NCI-H2081 treated with DMSO at 0.1 percent for 48 hours (cell line): ENCODE measurements around the gene COMMD1.

Experiments used
- DNase-seq: peaks from one replicate; lab custom pipeline; 2025; lab: John Stamatoyannopoulos, UW

Gene COMMD1

GRCh38 chr2:62180975-62181374 is 275.5 kb downstream of the COMMD1 start:
- DNase-seq = no peak

DNA sequence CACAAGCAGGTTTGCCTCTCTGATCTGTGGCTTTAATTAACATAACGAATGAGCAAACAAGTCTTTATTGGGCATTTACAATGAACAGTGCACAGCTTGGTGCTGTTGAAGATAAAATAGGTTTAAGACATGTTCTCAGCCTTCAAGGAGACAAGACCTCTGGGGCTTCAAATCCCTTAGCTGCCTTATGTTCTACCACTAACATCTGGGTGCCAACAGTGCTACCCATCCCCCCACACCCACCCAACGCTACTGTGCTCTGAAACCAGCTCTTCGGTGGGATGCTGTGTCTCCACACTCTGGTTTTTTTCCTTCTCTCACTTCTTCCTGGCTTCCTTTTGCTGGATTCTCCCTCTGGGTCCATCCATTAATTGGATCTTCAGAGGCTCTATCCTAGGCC is 276.4 kb downstream of the COMMD1 start:
- no peak for DNase-seq

DNA sequence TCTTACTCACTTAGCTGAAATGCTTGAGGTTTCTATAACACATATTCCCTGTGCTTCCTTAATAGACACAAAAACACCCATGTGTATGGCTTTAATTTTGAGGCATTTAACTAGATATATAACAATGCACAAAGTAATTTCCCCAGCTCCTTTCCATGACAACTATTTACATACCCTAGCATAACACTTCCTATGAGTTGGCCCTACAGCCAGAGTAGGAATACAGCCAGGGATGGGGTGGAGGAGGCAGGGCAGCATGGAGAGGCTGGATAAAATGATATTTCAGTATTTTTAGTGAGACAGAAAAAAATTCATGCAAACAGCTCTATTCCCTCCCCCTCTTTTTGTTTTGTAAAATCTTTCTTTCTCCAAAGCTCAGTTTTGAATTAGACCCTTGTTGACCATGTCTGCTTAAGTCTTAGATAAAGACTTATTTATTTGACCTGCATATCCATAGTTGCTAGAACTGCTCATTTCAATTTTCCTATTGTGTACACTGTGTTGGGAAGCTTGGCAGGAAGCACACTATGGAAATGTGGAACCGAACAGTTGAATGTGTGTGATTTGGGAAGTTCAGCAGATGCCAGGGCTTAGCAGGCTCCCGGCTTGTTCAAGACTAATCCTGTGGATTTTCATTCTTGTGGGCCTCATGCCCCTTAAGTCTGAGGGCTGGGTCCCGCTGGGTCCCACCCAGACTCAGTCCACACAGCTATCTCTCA is 279.2 kb downstream of the COMMD1 start:
- no peak for DNase-seq
